Small intestine (tissue), 7 donors: ENCODE results near the gene TFB1M. TPM values are rescaled to one million over a fixed set of nuclear protein-coding genes. Genes with fewer than 3 reads are reported as not detected.
"Not testable (repeated sequence)": the region's sequence is repeated elsewhere in the genome, so short reads cannot be mapped to it uniquely, and the experiment has no call there.

Experiments used
- DNase-seq, 2 donors: peaks; one replicate each; pipeline versions ENCODE4 v3.0.0 to v3.0.0-alpha.2; 2013
- FAIRE-seq: peaks from 2 replicates; lab custom pipeline; 2012; peaks lifted over from hg19 to GRCh38; lab: Jason Lieb, UNC
- H3K27ac ChIP-seq, 3 donors: one replicate each; pipeline ENCODE4 v1.5.1; 2013; ENCODE audit warnings: low read length in 2 of 3, mild to moderate bottlenecking in 2 of 3, control low read depth in 1 of 3, inconsistent platforms in 1 of 3, low read depth in 1 of 3, moderate library complexity in 1 of 3
- H3K27me3 ChIP-seq, 3 donors: one replicate each; pipeline ENCODE4 v1.6.1; 2013; ENCODE audit warnings: low read length in 3 of 3, inconsistent platforms in 1 of 3; ENCODE audit not compliant: control insufficient read depth in 3 of 3, insufficient read depth in 3 of 3
- H3K36me3 ChIP-seq, 3 donors: one replicate each; pipeline ENCODE4 v1.6.1; 2013; ENCODE audit warnings: low read length in 3 of 3, inconsistent platforms in 1 of 3, low read depth in 1 of 3, mild to moderate bottlenecking in 1 of 3, moderate library complexity in 1 of 3; ENCODE audit not compliant: control insufficient read depth in 3 of 3, insufficient read depth in 2 of 3
- H3K4me1 ChIP-seq, 3 donors: one replicate each; pipeline ENCODE4 v1.6.1; 2013; ENCODE audit warnings: low read length in 2 of 3, inconsistent platforms in 1 of 3, low read depth in 1 of 3, mild to moderate bottlenecking in 1 of 3, moderate library complexity in 1 of 3; ENCODE audit not compliant: control insufficient read depth in 3 of 3, insufficient read depth in 2 of 3
- H3K4me3 ChIP-seq, 3 donors: one replicate each; pipeline ENCODE4 v1.5.1; 2013; ENCODE audit warnings: low read length in 3 of 3, control low read depth in 1 of 3, inconsistent platforms in 1 of 3, low read depth in 1 of 3, mild to moderate bottlenecking in 1 of 3, moderate library complexity in 1 of 3
- H3K9me3 ChIP-seq, 2 donors: one replicate each; pipeline ENCODE4 v1.6.1; 2013; ENCODE audit warnings: low read depth in 1 of 2, low read length in 1 of 2; ENCODE audit not compliant: control insufficient read depth in 2 of 2, insufficient read depth in 1 of 2
- WGBS, 3 donors: extraction: QIAGEN DNeasy Blood & Tissue Kit; methylation state at CpG; one replicate each; pipeline ENCODE4 v1.1.7; 2013; 5-methylcytosine and 5-hydroxymethylcytosine counted together
- polyA plus RNA-seq, 4 donors: library from polyadenylated mRNA; stranded (reverse) in 3 of 4; unstranded in 1 of 4; fragments of 200-250 nt in 3 of 4; fragments of 120-200 nt in 1 of 4; gene quantifications; one replicate each; pipeline versions ENCODE4 v1.2.1 to v1.2.3, GENCODE V29; 2013
- donor health status: healthy with polysubstance abuse.
- donor health status: control.
- donor health status: control.
- donor health status: Bipolar disorder and iron deficiency.
- donor health status: healthy.

TFB1M gene
- polyA plus RNA-seq, 4 donors: 5.4 to 16.5 (median 14.3) TPM

- Histone ChIP-seq H3K27me3 (no peaks in the 10 kb centered on the region), H3K36me3 (no peaks in the 10 kb centered on the region), H3K4me1 (peaks cover 0 to 4% (median 0%) of the 10 kb centered on the region in 3 donors), H3K27ac (peak overlapping the region in 2 of 3 donors; percentile 91 to 92), H3K4me3 (peak overlapping the region in 1 of 3 donors; percentile 85), H3K9me3 (no peaks in the 10 kb centered on the region)
- no peak for FAIRE-seq
- DNase-seq: peak in 1 of 2 donors; percentile 35
- 10 to 35% (median 23%) methylated on average over 3 of the region's 3 CpGs for WGBS, 3 donors
Measured at GRCh38 chr6:155315516-155315871, 1.2 kb upstream of the TFB1M start.

GRCh38 chr6:155314773-155315515 lies 660 bp upstream of the TFB1M start:
- DNase-seq: peak in 1 of 2 donors; percentile 87
- Histone ChIP-seq H3K9me3 (no peaks in the 10 kb centered on the region), H3K27ac (peak overlapping the region; percentile 87 to 92 (median 91)), H3K36me3 (no peaks in the 10 kb centered on the region), H3K4me1 (peaks cover 0 to 4% (median 0%) of the 10 kb centered on the region in 3 donors), H3K4me3 (peak overlapping the region in 2 of 3 donors; percentile 85 to 98), H3K27me3 (no peaks in the 10 kb centered on the region)
- no peak for FAIRE-seq
- 0 to 2% (median 1%) methylated on average over 20 of the region's 20 CpGs for WGBS, 3 donors

DNA sequence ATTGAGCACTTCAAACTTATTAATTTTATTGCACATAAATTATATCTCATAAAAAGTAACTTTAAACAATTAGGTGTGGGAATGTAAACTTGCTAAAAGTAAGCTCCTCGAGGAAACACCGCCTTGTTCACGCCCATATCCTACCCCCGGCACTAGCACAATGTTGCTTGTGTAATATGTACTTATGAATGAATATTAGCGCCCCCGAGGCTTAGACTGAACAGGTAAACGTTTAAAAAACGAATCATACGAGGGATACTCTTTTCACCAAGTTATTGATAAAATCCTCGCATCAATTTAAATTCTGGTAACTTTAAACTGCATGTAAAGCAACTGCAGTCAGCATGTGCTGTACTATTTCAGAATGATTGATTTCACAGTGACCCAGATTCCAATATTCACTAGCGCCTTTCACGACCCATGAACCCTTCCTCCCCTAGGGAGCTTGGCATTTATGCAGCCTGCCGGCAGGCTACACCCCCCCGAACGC lies 637 bp downstream of the TFB1M start:
- FAIRE-seq: no peak
- WGBS, 3 donors: 0 to 1% (median 1%) methylated on average over 15 of the region's 15 CpGs
- no peaks in the 10 kb centered on the region for H3K36me3 ChIP-seq
- no peaks in the 10 kb centered on the region for H3K27me3 ChIP-seq
- peak in 1 of 2 donors; percentile 43 for DNase-seq
- no peaks in the 10 kb centered on the region for H3K9me3 ChIP-seq
- peak overlapping the region; percentile 64 to 91 (median 87) for H3K27ac ChIP-seq
- peaks cover 0 to 4% (median 0%) of the 10 kb centered on the region in 3 donors for H3K4me1 ChIP-seq
- peak overlapping the region; percentile 76 to 98 (median 85) for H3K4me3 ChIP-seq

DNA sequence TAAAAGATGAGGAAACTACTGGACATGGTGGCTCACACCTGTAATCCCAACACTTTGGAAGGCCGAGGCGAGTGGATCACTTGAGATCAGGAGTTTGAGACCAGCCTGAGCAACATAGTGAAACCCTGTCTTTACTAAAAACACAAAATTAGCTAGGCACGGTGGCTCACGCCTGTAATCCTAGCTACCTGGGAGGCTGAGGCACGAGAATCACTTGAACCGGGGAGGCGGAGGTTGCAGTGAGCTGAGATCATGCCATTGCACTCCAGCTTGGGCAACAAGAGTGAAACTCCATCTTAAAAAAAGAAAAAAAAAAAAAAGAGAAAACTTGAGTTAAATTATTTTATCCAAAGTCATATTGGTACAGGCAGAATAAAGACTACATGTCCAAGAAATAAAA lies 1.3 kb downstream of the TFB1M start:
- not testable (repeated sequence) for H3K27ac ChIP-seq, H3K4me1 ChIP-seq, H3K36me3 ChIP-seq, DNase-seq, H3K27me3 ChIP-seq, H3K4me3 ChIP-seq, FAIRE-seq, H3K9me3 ChIP-seq
- WGBS, 3 donors: 93 to 95% (median 95%) methylated on average over 7 of the region's 7 CpGs

- 78 to 89% (median 82%) methylated on average over 2 of the region's 2 CpGs for WGBS, 3 donors
- DNase-seq: no peak
Measured at GRCh38 chr6:155311583-155311982, 2.7 kb downstream of the TFB1M start.

DNA sequence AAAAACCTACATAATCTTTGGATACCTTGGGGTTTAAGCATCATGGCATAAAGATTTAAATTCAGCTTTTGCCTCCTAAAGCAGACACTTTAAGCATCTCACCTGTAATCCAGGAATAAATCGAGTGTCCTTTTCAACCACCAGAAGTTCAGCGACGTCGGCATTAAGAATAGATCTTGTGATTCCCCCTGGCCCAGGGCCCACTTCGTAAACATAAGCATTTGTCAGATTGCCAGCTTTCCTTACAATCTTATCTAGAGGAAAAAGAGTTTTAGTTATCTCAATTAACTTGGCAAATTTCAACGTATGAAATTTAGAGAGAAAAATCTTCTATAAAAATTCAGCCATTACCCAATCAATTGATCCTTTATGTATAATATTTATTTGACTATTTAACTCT lies 3.2 kb downstream of the TFB1M start:
- WGBS, 3 donors: 11 to 53% (median 39%) methylated on average over 6 of the region's 6 CpGs
- Histone ChIP-seq H3K36me3 (peaks cover 0 to 4% (median 2%) of the 10 kb centered on the region in 3 donors), H3K4me1 (peaks cover 0 to 4% (median 0%) of the 10 kb centered on the region in 3 donors), H3K9me3 (no peaks in the 10 kb centered on the region), H3K27me3 (no peaks in the 10 kb centered on the region), H3K4me3 (no peak overlapping the region), H3K27ac (no peak overlapping the region)
- DNase-seq (no peak), FAIRE-seq (no peak)

More at GRCh38 chr6:155311583-155311982, 2.7 kb downstream of the TFB1M start:
- Histone ChIP-seq H3K4me1 (peaks cover 0 to 4% (median 0%) of the 10 kb centered on the region in 3 donors), H3K36me3 (peaks cover 0 to 4% (median 2%) of the 10 kb centered on the region in 3 donors), H3K4me3 (no peak overlapping the region), H3K27me3 (no peaks in the 10 kb centered on the region), H3K9me3 (no peaks in the 10 kb centered on the region), H3K27ac (no peak overlapping the region)
- FAIRE-seq: no peak

GRCh38 chr6:155310596-155310995 lies 3.7 kb downstream of the TFB1M start:
- no peaks in the 10 kb centered on the region for H3K9me3 ChIP-seq
- FAIRE-seq (no peak), DNase-seq (no peak)
- no peak overlapping the region for H3K4me3 ChIP-seq
- 61 to 66% (median 65%) methylated on average over 2 of the region's 2 CpGs for WGBS, 3 donors
- H3K4me1 ChIP-seq: peaks cover 0 to 4% (median 0%) of the 10 kb centered on the region in 3 donors
- peaks cover 0 to 4% (median 2%) of the 10 kb centered on the region in 3 donors for H3K36me3 ChIP-seq
- H3K27me3 ChIP-seq: no peaks in the 10 kb centered on the region
- H3K27ac ChIP-seq: no peak overlapping the region

DNA sequence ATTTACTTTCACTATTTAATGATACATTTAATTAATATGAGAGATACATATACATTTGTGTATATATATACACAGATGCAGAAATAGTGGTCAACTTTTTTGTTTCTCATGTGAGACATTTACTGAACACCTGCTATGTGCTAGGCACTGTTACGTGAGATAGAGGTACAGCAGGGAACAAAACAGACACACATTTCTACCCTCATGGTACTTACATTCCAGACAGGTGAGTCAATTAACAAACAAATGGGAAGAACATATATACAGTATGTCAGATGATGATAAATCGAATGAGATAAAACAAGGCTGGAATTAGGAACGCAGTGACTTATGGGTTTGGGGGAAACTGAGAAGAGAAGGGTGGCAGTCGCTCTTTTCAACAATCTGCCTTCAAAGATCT lies 5.1 kb downstream of the TFB1M start:
- Histone ChIP-seq H3K4me3 (no peak overlapping the region), H3K27ac (no peak overlapping the region), H3K27me3 (no peaks in the 10 kb centered on the region), H3K9me3 (no peaks in the 10 kb centered on the region), H3K4me1 (no peaks in the 10 kb centered on the region), H3K36me3 (peaks cover 0 to 4% (median 2%) of the 10 kb centered on the region in 3 donors)
- FAIRE-seq: no peak
- DNase-seq: no peak
- WGBS, 3 donors: 84 to 98% (median 94%) methylated on average over 4 of the region's 4 CpGs
